NCI-H2196 (cell line): ENCODE data around the gene CRIM1.

Experiments used
- DNase-seq: peaks from one replicate; lab custom pipeline; 2025; ENCODE audit not compliant: unreplicated experiment; lab: John Stamatoyannopoulos, UW

CRIM1 gene

GRCh38 chr2:36480028-36480427 lies 124.5 kb downstream of the CRIM1 start:
- no peak for DNase-seq

GRCh38 chr2:36480636-36481035 lies 125.1 kb downstream of the CRIM1 start:
- DNase-seq = no peak

GRCh38 chr2:36481709-36482108 lies 126.1 kb downstream of the CRIM1 start:
- DNase-seq = no peak

- DNase-seq = no peak
Measured at GRCh38 chr2:36482576-36483214, 127.1 kb downstream of the CRIM1 start.

- no peak for DNase-seq
Measured at GRCh38 chr2:36483290-36483689, 127.7 kb downstream of the CRIM1 start.

- DNase-seq = no peak
Measured at GRCh38 chr2:36484454-36484853, 128.9 kb downstream of the CRIM1 start.

GRCh38 chr2:36485521-36485920 lies 129.9 kb downstream of the CRIM1 start:
- no peak for DNase-seq

GRCh38 chr2:36486521-36487044 lies 131.0 kb downstream of the CRIM1 start:
- DNase-seq = no peak

GRCh38 chr2:36487947-36488346 lies 132.4 kb downstream of the CRIM1 start:
- no peak for DNase-seq

- no peak for DNase-seq
Measured at GRCh38 chr2:36489281-36489680, 133.7 kb downstream of the CRIM1 start.

GRCh38 chr2:36490749-36491148 lies 135.2 kb downstream of the CRIM1 start:
- no peak for DNase-seq

- no peak for DNase-seq
Measured at GRCh38 chr2:36492216-36492945, 136.8 kb downstream of the CRIM1 start.

GRCh38 chr2:36493306-36493705 lies 137.7 kb downstream of the CRIM1 start:
- no peak for DNase-seq

- DNase-seq = no peak
Measured at GRCh38 chr2:36497570-36498163, 142.1 kb downstream of the CRIM1 start.

- no peak for DNase-seq
Measured at GRCh38 chr2:36499128-36499820, 143.7 kb downstream of the CRIM1 start.

GRCh38 chr2:36500072-36500471 lies 144.5 kb downstream of the CRIM1 start:
- DNase-seq = no peak

GRCh38 chr2:36502081-36502480 lies 146.5 kb downstream of the CRIM1 start:
- no peak for DNase-seq

GRCh38 chr2:36507408-36507812 lies 151.8 kb downstream of the CRIM1 start:
- peak; percentile 43 for DNase-seq

- no peak for DNase-seq
Measured at GRCh38 chr2:36509075-36509474, 153.5 kb downstream of the CRIM1 start.

GRCh38 chr2:36511858-36512603 lies 156.5 kb downstream of the CRIM1 start:
- no peak for DNase-seq

GRCh38 chr2:36512705-36513104 lies 157.1 kb downstream of the CRIM1 start:
- no peak for DNase-seq
